ENCODE data around the gene SDK2. TPM values are rescaled to one million over a fixed set of nuclear protein-coding genes. Genes with fewer than 3 reads are reported as not detected.
"Not testable (repeated sequence)": the region's sequence is repeated elsewhere in the genome, so short reads cannot be mapped to it uniquely, and the experiment has no call there.

The SDK2 gene
- polyA plus RNA-seq, 1 experiment = 0.04 TPM

DNA sequence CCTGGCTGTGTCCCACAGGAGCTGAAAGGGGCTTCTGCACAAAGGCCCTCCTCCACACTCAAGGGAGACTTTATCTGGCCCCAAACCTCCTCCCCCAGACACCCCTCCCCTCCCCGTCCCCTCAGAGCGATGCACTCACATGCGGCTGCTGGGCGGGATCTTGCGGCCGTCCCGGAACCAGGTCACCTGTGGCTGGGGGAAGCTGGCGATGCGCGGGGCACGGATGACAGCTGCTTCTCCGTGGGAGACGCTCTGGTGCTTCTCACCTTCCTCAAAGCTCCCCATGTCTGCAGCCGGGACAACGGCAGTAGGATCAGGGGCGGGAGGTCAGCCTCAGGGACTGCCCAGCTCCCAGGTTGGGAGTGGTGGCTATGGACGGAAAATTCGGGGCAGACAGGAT, 188.5 kb downstream of the SDK2 start:
- no peak overlapping the region for H3K4me3 ChIP-seq (ENCODE audit: low read depth, low read length)
- H3K36me3 ChIP-seq (ENCODE audit: control insufficient read depth, insufficient read depth, low read length) = no peaks in the 10 kb centered on the region
- H3K27me3 ChIP-seq (ENCODE audit: control insufficient read depth, insufficient read depth, low read length) = no peaks in the 10 kb centered on the region
- ChIA-PET POLR2A (no interaction called here), CTCF (no interaction called here)
- no peak for DNase-seq (ENCODE audit: low read depth)
- no peak for TF ChIP-seq CTCF (IDR thresholded peaks at IDR 0.05; ENCODE audit: insufficient read depth, low read depth, low read length)

GRCh38 chr17:73455050-73455687, 189.1 kb downstream of the SDK2 start:
- Histone ChIP-seq H3K36me3 (ENCODE audit: control insufficient read depth, insufficient read depth, low read length) (no peaks in the 10 kb centered on the region), H3K4me3 (ENCODE audit: low read depth, low read length) (no peak overlapping the region), H3K27me3 (ENCODE audit: control insufficient read depth, insufficient read depth, low read length) (no peaks in the 10 kb centered on the region)
- no peak for TF ChIP-seq CTCF (IDR thresholded peaks at IDR 0.05; ENCODE audit: insufficient read depth, low read depth, low read length)
- no peak for DNase-seq (ENCODE audit: low read depth)
- ChIA-PET POLR2A (no interaction called here), CTCF (no interaction called here)

DNA sequence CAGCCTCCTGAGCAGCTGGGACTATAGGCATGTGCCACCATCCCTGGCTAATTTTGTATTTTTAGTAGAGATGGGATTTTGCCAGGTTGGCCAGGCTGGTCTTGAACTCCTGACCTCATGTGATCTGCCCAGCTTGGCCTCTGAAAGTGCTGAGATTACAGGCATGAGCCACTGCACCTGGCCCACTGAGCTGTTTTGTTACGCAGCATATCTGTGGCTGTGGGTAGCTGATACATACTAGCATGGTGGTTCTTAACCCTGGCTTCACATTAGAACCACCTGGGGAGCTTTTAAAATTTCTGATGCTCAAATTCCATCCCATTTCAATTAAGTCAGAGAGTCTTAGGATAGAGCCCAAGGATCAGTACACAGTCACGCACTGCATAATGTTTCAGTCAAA, 190.8 kb downstream of the SDK2 start:
- not testable (repeated sequence) for H3K4me3 ChIP-seq (ENCODE audit: low read depth, low read length)

DNA sequence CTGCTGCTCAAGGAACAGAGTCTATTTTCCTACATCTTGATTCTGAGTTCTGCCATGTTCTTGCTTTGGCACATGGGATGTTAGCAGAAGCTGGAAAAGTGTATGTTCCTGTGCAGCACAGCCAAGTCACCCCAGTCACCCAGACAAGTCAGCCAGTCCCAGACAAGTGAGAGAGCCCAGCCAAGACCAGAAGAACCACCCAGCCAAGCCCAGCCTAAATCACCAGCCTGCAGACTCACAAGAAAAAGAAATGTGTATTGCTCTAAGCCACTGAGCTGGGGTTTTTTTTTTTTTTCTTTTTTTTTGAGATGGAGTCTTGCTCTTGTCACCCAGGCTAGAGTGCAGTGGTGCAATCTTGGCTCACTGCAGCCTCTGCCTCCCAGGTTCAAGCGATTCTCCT, 191.2 kb downstream of the SDK2 start:
- no peak for DNase-seq (ENCODE audit: low read depth)
- TF ChIP-seq CTCF (IDR thresholded peaks at IDR 0.05; ENCODE audit: insufficient read depth, low read depth, low read length) = no peak
- CTCF ChIA-PET = interaction anchor here (1.1 kb wide), 1 partner anchor 24 kb away, joined by 3 read pairs; no protein-coding TSS in a partner anchor
- Histone ChIP-seq H3K36me3 (ENCODE audit: control insufficient read depth, insufficient read depth, low read length) (no peaks in the 10 kb centered on the region), H3K4me3 (ENCODE audit: low read depth, low read length) (no peak overlapping the region), H3K27me3 (ENCODE audit: control insufficient read depth, insufficient read depth, low read length) (no peaks in the 10 kb centered on the region)
- POLR2A ChIA-PET = no interaction called here

More for the DNA sequence above, 190.8 kb downstream of the SDK2 start:
- DNase-seq (ENCODE audit: low read depth); H3K27me3 ChIP-seq (ENCODE audit: control insufficient read depth, insufficient read depth, low read length); POLR2A ChIA-PET; H3K36me3 ChIP-seq (ENCODE audit: control insufficient read depth, insufficient read depth, low read length): not testable (repeated sequence)
- CTCF ChIA-PET = interaction anchor here (1.1 kb wide), 1 partner anchor 24 kb away, joined by 3 read pairs; no protein-coding TSS in a partner anchor

GRCh38 chr17:73452009-73452408, 192.2 kb downstream of the SDK2 start:
- H3K27me3 ChIP-seq (ENCODE audit: control insufficient read depth, insufficient read depth, low read length) = no peaks in the 10 kb centered on the region
- ChIA-PET CTCF (no interaction called here), POLR2A (no interaction called here)
- TF ChIP-seq CTCF (IDR thresholded peaks at IDR 0.05; ENCODE audit: insufficient read depth, low read depth, low read length) = no peak
- H3K4me3 ChIP-seq (ENCODE audit: low read depth, low read length) = no peak overlapping the region
- DNase-seq (ENCODE audit: low read depth) = no peak
- H3K36me3 ChIP-seq (ENCODE audit: control insufficient read depth, insufficient read depth, low read length) = no peaks in the 10 kb centered on the region

GRCh38 chr17:73447319-73447718, 196.9 kb downstream of the SDK2 start:
- DNase-seq (ENCODE audit: low read depth) = no peak

More at GRCh38 chr17:73447319-73447718, 196.9 kb downstream of the SDK2 start:
- POLR2A ChIA-PET = no interaction called here
- no peaks in the 10 kb centered on the region for H3K27me3 ChIP-seq (ENCODE audit: control insufficient read depth, insufficient read depth, low read length)
- no peak overlapping the region for H3K4me3 ChIP-seq (ENCODE audit: low read depth, low read length)
- no peaks in the 10 kb centered on the region for H3K36me3 ChIP-seq (ENCODE audit: control insufficient read depth, insufficient read depth, low read length)
- TF ChIP-seq CTCF (IDR thresholded peaks at IDR 0.05; ENCODE audit: insufficient read depth, low read depth, low read length) = no peak
- CTCF ChIA-PET = no interaction called here
